Prostate gland (tissue), 2 donors: ENCODE results near the gene PPP1R14B.

Experiments
- CTCF ChIP-seq, 4 experiments: fragments of 200-600 bp in 2 of 4; fragments of 450-650 bp in 2 of 4; sonication (generic) in 2 of 4; IDR thresholded peaks; 1 replicate in 3 of 4; 2 replicates in 1 of 4; pipeline ENCODE4 v1.5.1; 2016 to 2019; ENCODE audit warnings: antibody characterized with exemption in 4 of 4, mild to moderate bottlenecking in 2 of 4, moderate library complexity in 2 of 4
- POLR2AphosphoS5 ChIP-seq: sonication (generic); formaldehyde crosslinking; IDR thresholded peaks from one replicate; pipeline ENCODE4 v1.6.1; 2017; ENCODE audit warnings: antibody characterized with exemption

GRCh38 chr11:64237484-64237951 lies 9.2 kb downstream of the PPP1R14B start:
- TF ChIP-seq CTCF (IDR thresholded peaks at IDR 0.05) (peak in 2 of 4 experiments; percentile 40 to 42), POLR2AphosphoS5 (peak; percentile 97)
